Suppressor macrophage (primary cell): ENCODE data around the gene PAOX.
A peak's percentile ranks its signal among the peaks of the same experiment; 100 is the strongest.
"Not testable (repeated sequence)": the region's sequence is repeated elsewhere in the genome, so short reads cannot be mapped to it uniquely, and the experiment has no call there.

Experiments used
- DNase-seq, 4 experiments: peaks; one replicate each; pipeline ENCODE4 v3.0.0-alpha.2; 2020 to 2022

The PAOX gene

GRCh38 chr10:133365461-133366129 lies 13.5 kb upstream of the PAOX start:
- no peak for DNase-seq

- DNase-seq: no peak
Measured at GRCh38 chr10:133366130-133366478, 13.0 kb upstream of the PAOX start.

GRCh38 chr10:133366751-133367150 lies 12.3 kb upstream of the PAOX start:
- no peak for DNase-seq

- not testable (repeated sequence) for DNase-seq
Measured at GRCh38 chr10:133367461-133367860, 11.6 kb upstream of the PAOX start.

GRCh38 chr10:133368153-133368552 lies 10.9 kb upstream of the PAOX start:
- no peak for DNase-seq

GRCh38 chr10:133370030-133370786 lies 8.9 kb upstream of the PAOX start:
- no peak for DNase-seq

GRCh38 chr10:133372507-133372906 lies 6.6 kb upstream of the PAOX start:
- no peak for DNase-seq

- peak; percentile 98 to 99 (median 98) for DNase-seq
Measured at GRCh38 chr10:133373174-133374090, 5.6 kb upstream of the PAOX start, which contains the start of gene ECHS1. TSS of gene ECHS1 (minus strand) at chr10:133373354. CDS start at chr10:133373333, 21 bp downstream.

- DNase-seq: no peak
Measured at GRCh38 chr10:133375357-133376115, 3.5 kb upstream of the PAOX start.

- DNase-seq: not testable (repeated sequence)
Measured at GRCh38 chr10:133376183-133376582, 2.9 kb upstream of the PAOX start.

- no peak for DNase-seq
Measured at GRCh38 chr10:133377025-133377817, 1.8 kb upstream of the PAOX start.

GRCh38 chr10:133377818-133378250 lies 1.2 kb upstream of the PAOX start:
- DNase-seq: no peak

GRCh38 chr10:133378251-133379096 lies 588 bp upstream of the PAOX start:
- peak; percentile 90 to 97 (median 96) for DNase-seq

GRCh38 chr10:133379801-133380666 lies 972 bp downstream of the PAOX start:
- DNase-seq: peak in 1 of 4 experiments; percentile 29

GRCh38 chr10:133381036-133381435 lies 2.0 kb downstream of the PAOX start:
- DNase-seq: no peak

- DNase-seq: no peak
Measured at GRCh38 chr10:133383551-133383950, 4.5 kb downstream of the PAOX start.

GRCh38 chr10:133384071-133384470 lies 5.0 kb downstream of the PAOX start:
- no peak for DNase-seq

GRCh38 chr10:133385214-133385613 lies 6.2 kb downstream of the PAOX start:
- no peak for DNase-seq

GRCh38 chr10:133386951-133387350 lies 7.9 kb downstream of the PAOX start:
- DNase-seq: not testable (repeated sequence)
